ENCODE results near the gene CLCN6. TPM values are rescaled to one million over a fixed set of nuclear protein-coding genes. Genes with fewer than 3 reads are reported as not detected.

The CLCN6 gene
- total RNA-seq, 4 donors from 2014 or later, result 28.4 to 63.7 (median 30.2) TPM

GRCh38 chr1:11804666-11805421, 1.1 kb upstream of the CLCN6 start:
- peaks cover 0 to 28% (median 0%) of the 10 kb centered on the region in 3 donors for H3K36me3 ChIP-seq
- H3K9me3 ChIP-seq, result no peaks in the 10 kb centered on the region
- no peak for TF ChIP-seq POLR2A (IDR thresholded peaks at IDR 0.05)
- TF ChIP-seq CTCF (IDR thresholded peaks at IDR 0.05), result no peak
- peak overlapping the region; percentile 85 to 98 (median 92) for H3K27ac ChIP-seq
- peak in 2 of 3 donors; percentile 60 to 77 for DNase-seq
- H3K4me3 ChIP-seq, result peak overlapping the region; percentile 71 to 83 (median 78)
- no peaks in the 10 kb centered on the region for H3K27me3 ChIP-seq
- peaks cover 3 to 45% (median 25%) of the 10 kb centered on the region in 4 donors for H3K4me1 ChIP-seq

- Histone ChIP-seq H3K4me1 (peaks cover 3 to 45% (median 25%) of the 10 kb centered on the region in 4 donors), H3K4me3 (peak overlapping the region; percentile 71 to 83 (median 78)), H3K27me3 (no peaks in the 10 kb centered on the region), H3K27ac (peak overlapping the region; percentile 85 to 98 (median 92)), H3K9me3 (no peaks in the 10 kb centered on the region), H3K36me3 (peaks cover 0 to 21% (median 0%) of the 10 kb centered on the region in 3 donors)
- TF ChIP-seq POLR2A (IDR thresholded peaks at IDR 0.05) (no peak), CTCF (IDR thresholded peaks at IDR 0.05) (no peak)
- DNase-seq, result no peak
These were observed 431 bp downstream of the CLCN6 start for GRCh38 chr1:11806307-11806936.

GRCh38 chr1:11807133-11807532, 1.1 kb downstream of the CLCN6 start:
- no peak for TF ChIP-seq POLR2A (IDR thresholded peaks at IDR 0.05)
- DNase-seq, result no peak

GRCh38 chr1:11813021-11813420, 7.0 kb downstream of the CLCN6 start:
- Histone ChIP-seq H3K27me3 (no peaks in the 10 kb centered on the region), H3K27ac (no peak overlapping the region), H3K9me3 (no peaks in the 10 kb centered on the region), H3K4me3 (no peak overlapping the region), H3K36me3 (peaks cover 0 to 65% (median 0%) of the 10 kb centered on the region in 3 donors), H3K4me1 (peaks cover 0 to 12% (median 0%) of the 10 kb centered on the region in 4 donors)
- no peak for DNase-seq
- TF ChIP-seq CTCF (IDR thresholded peaks at IDR 0.05) (no peak), POLR2A (IDR thresholded peaks at IDR 0.05) (no peak)

More at GRCh38 chr1:11807133-11807532, 1.1 kb downstream of the CLCN6 start:
- Histone ChIP-seq H3K9me3 (no peaks in the 10 kb centered on the region), H3K27me3 (no peaks in the 10 kb centered on the region), H3K27ac (peak overlapping the region; percentile 85 to 98 (median 92)), H3K36me3 (peaks cover 0 to 26% (median 0%) of the 10 kb centered on the region in 3 donors), H3K4me3 (peak overlapping the region in 2 of 4 donors; percentile 74 to 83), H3K4me1 (peaks cover 3 to 45% (median 25%) of the 10 kb centered on the region in 4 donors)

GRCh38 chr1:11817192-11817591, 11.2 kb downstream of the CLCN6 start:
- Histone ChIP-seq H3K4me3 (no peak overlapping the region), H3K27me3 (no peaks in the 10 kb centered on the region), H3K36me3 (peaks cover 0 to 75% (median 0%) of the 10 kb centered on the region in 3 donors), H3K27ac (no peak overlapping the region), H3K9me3 (no peaks in the 10 kb centered on the region), H3K4me1 (peaks cover 0 to 7% (median 0%) of the 10 kb centered on the region in 4 donors)
- TF ChIP-seq POLR2A (IDR thresholded peaks at IDR 0.05) (no peak), CTCF (IDR thresholded peaks at IDR 0.05) (no peak)
- peak in 1 of 3 donors; percentile 46 for DNase-seq

- H3K27me3 ChIP-seq, result no peaks in the 10 kb centered on the region
- no peak overlapping the region for H3K4me3 ChIP-seq
- no peak for DNase-seq
- H3K36me3 ChIP-seq, result peaks cover 0 to 94% (median 0%) of the 10 kb centered on the region in 3 donors
- H3K4me1 ChIP-seq, result no peaks in the 10 kb centered on the region
- TF ChIP-seq POLR2A (IDR thresholded peaks at IDR 0.05) (no peak), CTCF (IDR thresholded peaks at IDR 0.05) (no peak)
- no peaks in the 10 kb centered on the region for H3K9me3 ChIP-seq
- no peak overlapping the region for H3K27ac ChIP-seq
These were observed 16.1 kb downstream of the CLCN6 start for GRCh38 chr1:11822091-11822490.
